HCEC 1CT (cell line): ENCODE results near the gene CDKAL1.
"Not testable (repeated sequence)": the region's sequence is repeated elsewhere in the genome, so short reads cannot be mapped to it uniquely, and the experiment has no call there.

Source experiments
- DNase-seq: peaks from one replicate; pipeline ENCODE4 v3.0.0-alpha.2; 2017

CDKAL1 gene

GRCh38 chr6:21159465-21159864 is 625.2 kb downstream of the CDKAL1 start:
- DNase-seq: no peak

GRCh38 chr6:21161707-21162106 is 627.5 kb downstream of the CDKAL1 start:
- DNase-seq: no peak

DNA sequence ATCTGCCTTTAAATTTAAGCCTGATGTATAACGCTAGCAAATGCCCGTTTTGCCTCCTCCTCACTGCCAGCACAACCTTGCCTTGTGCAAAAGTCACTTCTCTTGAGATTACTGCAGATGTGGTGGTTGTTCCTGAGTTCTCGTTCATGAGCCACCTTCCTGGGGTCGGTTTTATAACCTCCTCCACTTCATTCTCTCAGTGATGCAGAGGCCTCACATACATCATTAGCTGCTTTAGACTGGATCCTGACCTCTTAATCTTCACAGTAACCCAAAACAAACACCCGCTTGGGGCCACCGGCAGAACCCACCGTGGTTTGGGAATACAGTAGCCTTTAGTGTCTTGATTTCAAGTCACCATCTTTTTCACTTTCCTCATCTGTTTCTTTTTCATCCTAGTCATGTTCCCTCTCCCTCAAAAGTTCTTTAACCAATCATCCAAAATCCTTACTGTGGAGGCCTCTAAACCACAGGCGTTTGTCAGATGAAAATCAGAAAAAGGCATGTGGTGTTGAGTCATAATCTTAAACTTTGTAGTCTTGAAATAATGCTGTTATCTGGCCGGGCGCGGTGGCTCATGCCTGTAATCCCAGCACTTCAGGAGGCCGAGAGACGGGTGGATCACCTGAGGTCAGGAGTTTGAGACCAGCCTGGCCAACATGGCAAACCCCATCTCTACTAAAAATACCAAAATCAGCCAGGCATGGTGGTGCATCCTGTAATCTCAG is 629.0 kb downstream of the CDKAL1 start:
- peak; percentile 36 for DNase-seq

- no peak for DNase-seq
Observed at GRCh38 chr6:21163838-21164180, 629.6 kb downstream of the CDKAL1 start.

GRCh38 chr6:21164768-21165326 is 630.6 kb downstream of the CDKAL1 start:
- no peak for DNase-seq

DNA sequence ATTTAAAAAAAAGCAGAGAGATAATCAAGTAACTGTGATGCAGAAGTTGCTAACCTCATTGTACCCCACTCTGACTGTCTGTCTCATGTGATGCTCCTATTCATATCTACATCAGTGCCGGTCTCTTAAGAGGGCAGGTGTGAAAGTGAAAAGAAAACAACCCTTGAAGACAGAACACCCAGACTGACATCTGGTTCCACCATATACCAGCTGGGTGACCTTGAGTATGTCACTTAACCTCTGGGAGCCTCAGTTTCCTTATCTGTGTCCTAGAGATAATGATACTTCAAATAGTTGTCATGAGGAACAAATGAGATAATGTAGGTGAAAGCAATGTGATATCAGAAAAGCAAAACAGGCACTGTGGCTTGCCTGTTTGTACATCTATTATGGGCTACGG is 632.5 kb downstream of the CDKAL1 start:
- DNase-seq: no peak

GRCh38 chr6:21167790-21168189 is 633.5 kb downstream of the CDKAL1 start:
- no peak for DNase-seq

DNA sequence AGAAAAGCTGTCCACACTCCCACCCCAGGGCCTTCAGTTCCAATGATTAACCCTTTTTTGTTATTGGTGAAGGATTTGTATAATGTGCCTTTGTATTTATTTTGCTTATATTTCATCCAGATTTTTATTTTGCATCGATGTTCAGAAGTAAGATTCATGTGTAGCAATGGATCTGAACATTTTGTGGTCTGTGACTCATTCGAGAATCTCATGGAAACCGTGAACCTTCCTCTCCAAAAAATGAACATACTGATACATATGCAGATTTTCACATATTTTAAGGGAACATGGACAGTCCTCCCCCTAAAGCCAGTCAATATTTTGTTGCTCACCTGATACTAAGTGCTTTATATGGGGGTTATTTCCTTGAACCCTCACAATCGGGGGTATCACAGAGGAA is 637.5 kb downstream of the CDKAL1 start:
- peak; percentile 26 for DNase-seq

DNA sequence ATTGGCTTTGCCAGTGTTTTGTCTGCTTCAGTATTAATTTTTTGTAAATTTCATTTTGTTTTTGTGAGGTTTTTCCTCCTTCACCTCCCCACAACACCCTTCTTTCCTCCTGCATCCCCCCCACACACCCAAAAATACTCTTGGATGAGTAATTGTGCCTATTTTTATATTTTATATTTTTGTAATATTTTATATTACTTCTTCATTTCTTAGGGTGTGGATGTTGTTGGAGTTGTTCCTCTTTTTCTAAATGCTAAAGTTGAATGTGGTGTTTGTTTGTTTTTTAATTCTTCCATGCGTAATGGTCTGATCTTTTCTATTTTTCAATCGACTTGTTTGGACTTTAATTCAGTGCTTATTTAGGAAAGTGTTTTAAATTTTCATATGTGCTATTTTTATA is 638.8 kb downstream of the CDKAL1 start:
- DNase-seq: no peak

- no peak for DNase-seq
Observed at GRCh38 chr6:21173678-21174077, 639.4 kb downstream of the CDKAL1 start.

DNA sequence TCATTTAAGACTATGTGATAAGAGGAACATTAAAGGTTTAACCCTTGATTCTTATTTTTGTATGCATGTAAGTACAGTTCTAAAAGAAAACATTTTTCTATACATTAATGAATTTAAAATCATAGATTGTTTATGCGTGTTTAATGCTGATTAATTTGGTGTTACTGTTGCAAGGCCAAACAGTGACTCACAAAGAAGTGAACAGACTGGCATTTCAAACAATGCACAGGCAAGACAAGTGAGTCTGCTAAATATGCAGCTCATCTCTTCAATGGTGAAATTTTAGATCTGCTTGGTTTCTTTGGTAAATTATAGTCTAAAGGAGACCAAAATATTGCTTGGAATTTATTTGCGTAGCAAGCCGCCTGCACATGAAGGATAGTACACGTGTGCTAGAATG is 641.9 kb downstream of the CDKAL1 start:
- no peak for DNase-seq

GRCh38 chr6:21180155-21180554 is 645.9 kb downstream of the CDKAL1 start:
- no peak for DNase-seq

- DNase-seq: no peak
Observed at GRCh38 chr6:21180800-21181337, 646.6 kb downstream of the CDKAL1 start.

- DNase-seq: no peak
Observed at GRCh38 chr6:21181866-21182265, 647.6 kb downstream of the CDKAL1 start.

DNA sequence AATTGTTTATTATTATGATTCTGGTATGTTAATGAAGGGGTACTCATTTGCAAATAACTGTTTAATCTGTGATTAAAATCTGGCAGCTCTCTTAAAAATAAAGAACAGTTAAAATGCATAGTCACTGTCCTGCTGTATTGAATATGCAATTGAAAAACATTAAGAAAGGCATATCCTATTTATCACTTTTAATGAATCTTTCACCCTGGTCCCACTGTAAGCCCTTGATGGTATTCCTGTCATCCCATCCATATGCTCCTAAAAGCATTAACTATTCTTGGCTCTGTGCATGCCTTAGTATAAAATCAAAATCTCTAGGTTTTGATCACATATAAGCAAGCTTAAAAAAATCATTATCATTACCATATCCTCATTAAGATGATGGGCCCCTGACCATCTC is 648.3 kb downstream of the CDKAL1 start:
- no peak for DNase-seq

DNA sequence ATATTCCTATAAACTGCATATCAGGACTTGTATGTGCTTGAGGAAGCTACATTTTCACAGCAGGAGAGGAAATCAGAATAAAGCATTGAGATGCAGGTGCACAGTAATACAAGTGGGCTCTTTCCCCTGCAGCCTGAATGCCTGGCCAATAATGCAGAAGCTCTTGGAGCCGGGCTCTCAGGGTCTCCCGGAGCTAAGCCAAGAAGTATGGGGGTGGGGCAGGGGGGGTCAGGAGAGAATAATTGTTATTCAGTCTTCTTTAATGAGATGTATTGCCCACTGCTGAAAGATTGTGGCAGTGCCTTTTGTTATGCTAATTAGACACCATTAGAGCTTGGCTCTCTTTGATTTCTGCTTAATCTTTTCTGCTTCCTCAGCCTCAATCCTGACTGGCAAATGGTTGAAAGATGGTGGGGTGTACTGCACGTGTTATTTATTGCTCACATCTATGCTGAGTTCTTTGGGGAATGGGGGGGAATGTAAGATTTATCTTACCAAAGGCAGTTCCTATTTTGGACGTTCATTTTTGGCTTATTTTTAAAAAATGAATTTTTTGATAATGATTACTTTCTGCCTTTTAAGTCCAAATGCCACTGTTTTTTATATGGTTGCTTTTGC is 651.7 kb downstream of the CDKAL1 start:
- DNase-seq: no peak

DNA sequence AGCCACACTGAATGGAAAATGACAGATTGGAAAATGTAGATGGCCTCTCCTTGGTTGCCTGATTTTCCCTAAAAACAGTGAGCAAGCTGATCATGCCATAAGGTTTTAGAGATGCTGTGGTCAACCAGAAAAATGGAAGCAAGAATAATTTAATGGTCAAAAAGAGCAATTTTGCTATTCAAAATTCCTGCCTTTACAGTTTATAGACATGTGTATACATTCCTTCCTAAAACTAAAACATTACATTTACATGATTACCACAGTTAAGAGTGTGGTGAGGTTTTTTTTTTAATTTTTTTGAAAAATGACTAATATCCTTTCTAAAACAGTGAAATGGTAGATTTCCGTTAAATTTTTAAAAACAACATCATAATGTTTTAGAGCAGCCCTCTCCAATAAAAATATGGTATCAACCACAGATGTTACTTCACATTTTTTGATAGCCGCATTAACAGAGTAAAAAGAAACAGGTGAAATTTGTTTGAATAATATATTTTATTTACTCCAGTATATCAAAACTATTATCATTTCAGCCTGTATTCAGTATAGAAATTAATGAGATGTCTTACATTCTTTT is 652.3 kb downstream of the CDKAL1 start:
- DNase-seq: peak; percentile 33

- DNase-seq: no peak
Observed at GRCh38 chr6:21187485-21187884, 653.2 kb downstream of the CDKAL1 start.

GRCh38 chr6:21188505-21189223 is 654.4 kb downstream of the CDKAL1 start:
- no peak for DNase-seq

GRCh38 chr6:21189759-21190158 is 655.5 kb downstream of the CDKAL1 start:
- DNase-seq: no peak

GRCh38 chr6:21190701-21191100 is 656.4 kb downstream of the CDKAL1 start:
- peak; percentile 1 for DNase-seq

- DNase-seq: no peak
Observed at GRCh38 chr6:21193790-21194475, 659.7 kb downstream of the CDKAL1 start.

DNA sequence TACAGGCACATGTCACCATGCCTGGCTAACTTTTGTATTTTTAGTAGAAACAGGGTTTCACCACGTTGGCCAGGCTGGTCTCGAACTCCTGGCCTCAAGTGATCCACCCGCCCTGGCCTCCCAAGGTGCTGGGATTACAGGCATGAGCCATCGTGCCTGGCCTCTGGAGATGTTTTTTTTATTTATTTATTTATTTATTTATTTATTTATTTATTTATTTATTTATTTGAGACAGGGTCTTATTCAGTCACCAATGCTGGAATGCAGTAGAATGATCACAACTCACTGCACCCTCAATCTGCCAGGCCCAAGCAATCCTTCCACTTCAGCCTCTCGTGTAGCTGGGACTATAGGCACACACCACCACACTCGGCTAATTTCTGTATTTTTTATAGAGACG is 661.0 kb downstream of the CDKAL1 start:
- DNase-seq: not testable (repeated sequence)
